HG03571 (cell line): ENCODE results near the gene DOCK11.

Experiments
- ATAC-seq: cut with Tn5 transposase; IDR thresholded peaks from one replicate; pipeline ENCODE4 v1.9.1; 2021; ENCODE audit not compliant: unreplicated experiment

DOCK11 gene

DNA sequence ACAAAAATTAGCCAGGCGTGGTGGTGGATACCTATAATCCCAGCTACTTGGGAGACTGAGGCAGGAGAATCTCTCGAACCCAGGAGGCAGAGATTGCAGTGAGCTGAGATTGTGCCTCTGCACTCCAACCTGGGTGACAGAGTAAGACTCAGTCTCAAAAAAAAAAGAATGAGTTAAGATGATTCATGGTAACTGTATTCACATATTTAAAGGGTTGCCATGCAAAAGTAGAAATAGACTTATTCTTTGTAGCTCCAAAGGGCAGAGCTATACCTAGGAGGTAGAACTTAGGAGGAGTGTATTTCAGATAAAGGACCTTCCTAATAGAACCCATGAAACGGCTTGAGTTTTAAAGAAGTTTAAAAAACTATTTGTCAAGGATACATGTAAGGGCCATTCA, 127.4 kb downstream of the DOCK11 start:
- no peak for ATAC-seq

DNA sequence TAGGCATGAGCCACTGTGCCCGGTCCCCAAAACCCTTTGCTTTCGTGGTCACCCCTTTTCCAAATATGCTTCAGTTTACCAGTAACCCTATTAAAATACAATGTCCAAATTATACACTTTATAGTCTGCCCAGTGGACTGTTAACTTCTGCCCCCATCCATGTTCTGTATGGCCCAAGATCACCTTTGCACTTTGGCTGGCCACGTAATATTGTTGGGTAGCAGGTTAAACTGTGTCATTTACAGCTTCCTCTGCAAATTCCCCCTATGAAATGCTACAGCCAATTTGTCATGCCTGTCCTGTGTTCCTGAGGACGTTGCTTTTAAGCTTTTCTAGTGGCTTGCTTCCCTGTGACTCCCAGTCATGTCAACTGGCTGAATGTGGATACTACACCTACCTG, 130.7 kb downstream of the DOCK11 start:
- no peak for ATAC-seq

DNA sequence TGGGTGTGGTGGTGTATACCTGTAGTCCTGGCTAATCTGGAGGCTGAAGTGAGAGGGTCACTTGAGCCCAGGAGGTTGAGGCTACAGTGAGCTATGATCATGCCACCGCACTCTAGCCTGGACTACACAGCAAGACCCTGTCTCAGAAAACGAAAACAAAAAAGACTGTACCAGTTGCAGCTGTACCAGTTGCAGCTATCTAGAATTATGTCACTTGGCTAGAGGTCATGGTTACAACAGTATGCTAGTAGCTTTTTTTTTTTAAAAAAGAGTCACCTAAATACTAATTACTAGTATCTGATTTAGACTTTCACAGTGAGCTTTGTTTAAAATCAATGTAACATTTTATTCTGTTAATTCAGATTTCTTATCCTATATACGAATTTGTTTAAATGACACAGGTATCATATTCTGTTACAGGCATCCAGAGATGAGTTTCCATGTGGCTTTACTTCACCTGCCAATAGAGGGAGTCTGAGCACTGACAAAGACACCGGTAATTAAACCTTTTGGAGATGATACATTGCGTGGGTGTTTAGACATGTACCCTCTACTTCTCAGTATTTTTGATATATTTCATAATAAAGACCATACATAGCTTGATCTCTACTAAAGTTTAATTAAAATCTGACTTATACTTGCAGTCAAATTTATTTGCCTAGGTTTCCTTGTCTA, 131.6 kb downstream of the DOCK11 start:
- ATAC-seq = no peak

DNA sequence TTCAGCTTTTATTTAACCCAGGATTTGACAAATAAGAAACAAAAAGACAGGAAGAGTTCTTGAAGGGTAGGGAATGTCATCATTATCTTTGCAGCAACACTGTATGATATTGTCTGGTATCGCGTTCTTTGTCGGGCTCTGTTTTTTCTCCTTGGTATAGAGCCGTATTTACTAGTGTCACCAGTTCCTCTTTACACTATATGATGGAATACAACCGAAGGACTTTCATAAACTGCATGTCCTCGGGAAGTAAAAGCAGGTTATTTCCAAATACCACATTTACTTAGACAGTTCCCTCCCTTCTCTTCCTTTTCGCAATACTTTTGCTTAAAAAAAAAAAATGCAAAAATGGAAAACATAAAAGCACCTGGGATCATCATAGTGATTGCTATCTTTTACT, 135.2 kb downstream of the DOCK11 start:
- no peak for ATAC-seq

DNA sequence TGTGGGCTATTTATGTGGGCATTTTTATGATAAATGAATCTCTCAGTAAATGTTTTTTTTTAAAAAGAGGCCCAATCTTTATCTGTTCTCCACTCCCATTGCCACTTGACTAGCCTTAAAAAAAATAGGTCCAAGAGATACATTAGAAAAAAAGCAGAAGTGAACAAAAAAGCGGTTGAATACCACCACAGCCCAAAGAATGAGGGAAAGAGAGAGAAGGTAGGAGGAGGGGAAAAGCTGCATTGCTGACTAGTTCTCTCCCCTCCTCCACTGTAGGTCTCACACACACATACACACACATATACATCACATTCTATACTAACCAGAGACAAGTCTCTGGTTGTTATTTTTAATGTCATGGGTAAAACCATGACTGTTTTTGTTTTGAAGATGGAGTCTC, 136.0 kb downstream of the DOCK11 start:
- ATAC-seq = no peak

DNA sequence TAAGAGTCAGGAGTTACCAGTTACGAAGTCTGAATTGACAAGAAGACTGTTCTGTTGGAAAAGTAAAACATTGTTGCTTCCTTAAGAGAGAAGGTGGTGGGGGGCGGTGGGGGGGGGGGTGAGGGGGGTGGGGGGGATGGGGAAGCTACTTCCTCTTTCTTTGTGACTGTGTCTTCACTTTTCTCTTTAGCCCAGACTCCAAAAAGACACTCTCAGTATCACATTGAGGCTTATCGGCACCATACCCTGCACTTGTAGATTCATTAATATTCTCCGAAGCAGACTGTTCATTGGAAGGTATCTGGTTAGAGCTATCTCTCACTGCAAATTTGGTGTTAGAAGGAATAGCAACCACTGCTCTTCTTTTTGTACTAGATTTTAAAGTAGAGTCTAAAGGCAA, 137.2 kb downstream of the DOCK11 start:
- ATAC-seq = no peak

DNA sequence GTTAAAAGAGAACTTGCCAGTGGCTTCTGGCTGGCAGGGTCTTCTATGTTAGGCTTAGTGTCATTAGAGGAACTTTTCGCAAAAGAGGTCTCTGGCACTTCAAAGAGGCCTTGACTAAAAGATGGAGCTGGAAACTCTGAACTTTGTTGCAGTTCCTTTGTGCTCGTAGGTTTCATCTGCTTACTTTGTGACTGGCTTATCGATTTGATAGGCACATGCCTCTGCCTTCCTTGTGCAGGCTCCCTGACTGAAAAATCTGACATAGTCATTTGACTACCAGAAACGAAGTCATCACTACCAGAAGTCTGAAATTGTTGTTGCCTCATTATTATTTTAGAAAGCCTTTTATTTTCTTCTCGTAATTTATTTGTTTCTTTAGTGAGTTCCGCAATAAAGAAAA, 137.9 kb downstream of the DOCK11 start:
- ATAC-seq = no peak

DNA sequence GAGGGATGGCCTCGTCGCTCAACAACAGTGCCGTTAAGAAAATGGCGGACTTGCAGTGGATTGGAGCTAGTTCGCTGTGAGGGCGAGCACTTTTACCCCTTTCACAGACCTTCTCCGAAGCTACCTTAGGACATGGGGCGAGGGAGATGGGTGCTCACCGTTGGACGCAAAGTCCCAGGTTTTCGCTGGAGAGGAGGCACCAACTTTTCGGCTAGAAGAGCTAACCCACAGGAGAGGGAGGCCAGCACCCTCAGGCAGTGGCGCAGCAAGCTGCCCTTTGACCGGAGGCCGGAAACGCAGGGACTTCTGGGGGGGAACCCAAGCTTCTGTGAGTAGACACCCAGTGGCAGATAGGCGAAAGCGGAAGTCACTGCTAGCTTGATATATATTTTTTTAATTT, 138.7 kb downstream of the DOCK11 start:
- ATAC-seq = no peak

DNA sequence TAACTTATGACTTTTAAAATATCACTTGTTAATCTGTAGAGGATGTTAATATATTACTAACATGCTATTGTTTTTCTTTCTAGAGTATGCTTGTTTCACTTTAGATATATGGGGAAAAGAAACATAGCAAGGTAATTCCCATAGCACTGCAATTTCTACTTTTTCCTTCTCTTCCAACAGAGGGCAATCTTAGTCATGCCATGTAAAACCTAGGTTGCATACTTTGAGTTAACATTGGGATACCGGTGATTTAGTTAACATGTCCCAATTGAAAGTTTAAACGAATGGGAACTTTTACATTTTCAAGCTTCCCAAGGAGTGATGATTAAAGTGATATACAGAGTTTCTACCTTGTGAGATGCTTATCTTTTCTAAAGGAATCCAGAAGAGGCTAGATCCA, 142.4 kb downstream of the DOCK11 start:
- ATAC-seq = no peak

DNA sequence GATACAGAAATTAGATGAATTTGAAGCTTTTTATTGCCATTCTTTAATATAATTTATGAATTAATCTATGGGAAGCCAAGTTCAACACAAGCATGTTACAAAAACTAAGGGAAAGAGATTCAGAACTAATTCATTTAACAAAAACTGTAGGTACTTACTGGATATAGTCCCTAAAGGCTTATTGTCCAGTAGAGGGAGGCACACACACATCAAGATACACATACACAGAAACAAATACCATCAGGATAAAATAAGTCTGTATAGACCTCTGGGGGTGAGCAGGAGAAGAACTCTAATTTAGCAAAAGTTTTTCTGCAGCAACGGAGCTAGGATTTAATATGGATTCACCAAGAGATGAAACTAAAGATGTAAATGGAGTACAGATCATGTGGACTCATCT, 148.8 kb downstream of the DOCK11 start:
- no peak for ATAC-seq

DNA sequence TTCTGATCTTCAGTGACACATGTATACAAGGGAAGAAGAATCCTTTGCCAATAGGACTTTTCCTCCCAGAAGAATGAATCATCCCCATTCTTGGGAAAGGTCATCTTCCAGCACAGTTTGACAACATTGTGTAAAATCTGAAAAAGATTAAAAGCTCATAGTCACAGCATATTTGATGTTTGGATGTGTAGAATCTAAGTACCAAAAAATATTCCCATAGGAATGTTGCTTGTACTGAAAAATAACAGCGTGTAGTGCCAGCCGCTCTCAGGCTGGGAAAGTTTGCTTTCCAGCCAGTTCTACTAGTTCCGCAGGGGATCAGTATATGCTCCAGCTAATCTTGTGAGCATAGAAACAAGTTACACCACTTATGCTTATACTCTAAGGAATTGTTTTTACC, 157.1 kb downstream of the DOCK11 start:
- no peak for ATAC-seq

DNA sequence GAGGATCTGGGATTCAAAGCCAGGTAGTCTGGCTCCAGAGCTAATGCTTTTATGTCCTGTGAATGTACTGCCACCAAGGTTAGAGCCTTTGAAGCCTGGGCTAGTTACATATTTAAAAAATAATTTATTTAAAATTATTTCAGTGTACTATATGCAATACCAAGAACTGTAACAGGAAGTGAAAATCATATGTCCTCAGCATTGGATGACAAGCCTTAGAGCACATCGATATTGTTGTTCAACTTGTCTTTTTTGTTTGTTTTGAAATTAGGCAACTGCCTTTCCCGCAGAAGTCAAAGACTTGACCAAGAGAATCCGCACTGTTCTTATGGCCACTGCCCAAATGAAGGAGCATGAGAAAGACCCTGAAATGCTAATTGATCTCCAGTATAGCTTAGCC, 158.7 kb downstream of the DOCK11 start:
- ATAC-seq = no peak

DNA sequence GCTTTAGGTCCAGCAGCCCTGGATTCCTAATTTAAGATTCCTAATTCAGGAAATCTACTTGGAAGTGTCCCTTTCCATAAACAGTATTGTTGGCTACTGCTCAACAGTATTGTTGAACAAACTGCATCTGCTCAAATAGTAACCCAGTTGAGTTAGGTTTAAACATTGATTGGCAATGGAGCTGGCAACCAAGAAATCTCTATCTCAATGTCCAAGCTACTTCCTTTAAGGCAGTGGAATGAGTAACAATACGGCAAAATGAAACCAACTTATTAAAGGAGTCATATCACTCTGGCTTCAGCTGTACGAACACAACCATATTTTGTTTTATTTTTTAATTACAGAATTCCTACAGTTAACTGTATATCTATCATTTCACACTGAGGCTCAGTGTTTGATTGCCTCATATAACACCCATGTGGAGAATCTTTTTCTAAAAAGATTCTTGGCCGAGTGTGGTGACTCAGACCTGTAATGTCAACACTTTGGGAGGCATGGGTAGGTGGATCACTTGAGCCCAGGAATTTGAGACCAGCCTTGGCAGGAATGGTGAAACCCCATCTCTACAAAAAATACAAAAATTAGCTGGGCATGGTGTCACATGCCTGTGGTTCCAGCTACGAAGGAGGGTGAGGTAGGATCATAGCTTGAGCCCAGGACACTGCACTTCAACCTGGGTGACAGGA, 160.1 kb downstream of the DOCK11 start:
- no peak for ATAC-seq

DNA sequence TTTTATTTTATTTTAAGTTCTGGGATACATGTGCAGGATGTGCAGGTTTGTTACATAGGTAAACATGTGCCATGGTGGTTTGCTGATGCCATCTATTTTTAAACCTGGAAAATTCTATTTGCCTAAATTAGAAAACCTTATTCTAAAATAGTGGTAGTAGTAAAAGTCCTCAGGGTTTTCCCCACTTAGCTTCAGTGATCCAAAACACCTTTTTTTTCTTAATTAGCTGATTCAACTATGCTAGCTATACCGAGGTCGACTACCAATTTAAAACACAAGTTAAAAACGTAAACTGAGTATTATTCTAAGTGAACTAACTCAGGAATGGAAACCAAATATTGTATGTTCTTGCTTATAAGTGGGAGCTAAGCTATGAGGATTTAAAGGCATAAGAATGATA, 161.8 kb downstream of the DOCK11 start:
- ATAC-seq = no peak

DNA sequence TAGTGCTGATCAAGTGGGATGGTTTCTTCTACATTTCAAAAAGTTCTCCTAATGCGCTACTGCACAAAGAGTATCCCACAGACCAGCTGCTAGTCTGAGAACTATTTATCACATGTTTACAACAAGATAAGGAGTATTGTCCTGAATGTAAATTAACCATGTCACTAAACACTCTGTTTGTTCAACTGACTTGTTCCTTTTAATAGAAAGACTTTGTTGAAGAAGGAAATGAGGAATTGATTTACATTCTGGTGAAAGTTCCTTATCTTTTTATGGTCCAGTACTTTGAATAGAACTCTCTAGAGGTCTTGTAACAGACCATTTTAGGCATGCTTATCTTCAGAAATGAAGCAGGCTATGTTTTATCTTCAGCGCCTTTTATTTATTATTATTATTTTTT, 164.5 kb downstream of the DOCK11 start:
- no peak for ATAC-seq

DNA sequence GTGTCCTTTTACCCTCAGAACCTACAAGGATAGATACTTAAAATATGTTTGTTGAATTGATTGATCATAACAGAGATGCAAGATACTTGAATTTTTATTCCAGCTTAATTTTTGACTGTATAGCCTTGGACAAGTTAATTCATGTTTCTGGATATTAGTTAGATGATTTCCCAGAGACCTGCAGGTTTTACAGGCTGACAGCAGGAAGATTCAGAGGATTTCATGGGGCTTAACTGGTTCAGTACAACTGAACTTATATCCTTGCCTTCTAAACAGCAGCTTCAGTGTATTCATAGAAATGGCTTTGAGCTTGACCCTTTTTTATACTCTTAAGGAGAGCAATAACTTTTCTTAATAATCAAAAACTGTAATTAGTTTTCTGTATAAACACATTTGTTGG, 169.6 kb downstream of the DOCK11 start:
- no peak for ATAC-seq

DNA sequence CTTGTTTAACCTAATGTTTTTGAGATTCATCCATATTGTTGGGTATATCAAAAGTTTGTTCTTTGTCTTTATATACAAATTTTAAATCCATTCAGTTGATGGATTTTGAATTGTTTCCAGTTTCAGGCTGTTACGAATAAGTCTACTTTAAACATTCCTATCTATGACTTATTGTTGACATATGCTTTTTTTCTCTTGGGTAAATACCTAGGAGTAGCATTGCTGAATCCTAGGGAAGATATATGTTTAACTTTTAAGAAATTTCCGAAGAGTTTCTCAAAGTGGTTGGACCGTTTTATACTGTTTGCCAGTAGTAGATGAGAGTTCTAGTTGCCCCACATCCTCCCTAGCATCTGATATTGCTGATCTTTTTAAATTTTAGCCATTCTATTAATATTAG, 170.9 kb downstream of the DOCK11 start:
- ATAC-seq = no peak

DNA sequence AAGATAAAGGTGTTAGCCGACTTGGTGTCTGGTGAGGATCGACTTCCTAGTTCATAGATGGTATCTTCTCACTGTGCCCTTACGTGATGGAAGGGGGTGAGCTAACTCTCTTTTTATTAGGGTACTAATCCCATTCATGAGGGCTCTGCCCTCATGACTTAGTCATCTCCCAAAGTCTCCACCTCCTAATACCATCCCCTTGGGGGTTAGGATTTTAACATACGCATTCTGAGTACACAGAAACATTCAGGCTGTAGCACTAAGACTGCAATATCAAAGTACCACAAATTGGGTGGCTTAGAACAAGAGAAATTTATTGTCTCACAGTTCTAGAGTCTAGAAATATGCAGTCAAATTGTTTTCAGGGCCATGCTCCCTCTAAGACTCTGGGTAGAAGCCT, 173.8 kb downstream of the DOCK11 start:
- ATAC-seq = no peak

DNA sequence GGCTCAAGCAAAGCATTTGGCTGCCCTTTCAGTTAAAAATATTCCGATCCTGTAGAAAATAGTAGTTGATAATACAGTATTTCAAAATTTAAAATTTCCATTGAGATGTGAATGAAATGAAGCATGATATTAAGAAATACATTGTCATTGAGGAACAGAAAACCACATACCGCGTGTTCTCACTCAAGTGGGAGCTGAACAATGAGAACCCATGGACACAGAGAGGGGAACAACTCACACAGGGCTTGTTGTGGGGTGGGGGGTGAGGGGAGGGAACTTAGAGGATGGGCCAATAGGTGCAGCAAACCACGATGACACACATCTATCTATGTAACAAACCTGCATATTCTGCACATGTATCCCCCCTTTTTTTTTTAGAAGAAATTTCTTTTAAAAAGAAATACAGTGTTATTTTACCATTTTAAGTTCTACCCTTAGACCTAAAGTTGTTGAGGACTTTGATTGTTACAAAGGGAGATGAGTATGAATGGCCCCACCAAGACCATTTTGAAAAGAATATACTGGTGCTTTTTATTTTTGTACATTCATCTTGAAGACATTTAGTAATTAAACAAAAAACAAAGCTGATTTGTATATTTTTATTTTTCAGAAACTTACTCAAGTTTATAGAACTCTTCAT, 179.8 kb downstream of the DOCK11 start:
- ATAC-seq = no peak

DNA sequence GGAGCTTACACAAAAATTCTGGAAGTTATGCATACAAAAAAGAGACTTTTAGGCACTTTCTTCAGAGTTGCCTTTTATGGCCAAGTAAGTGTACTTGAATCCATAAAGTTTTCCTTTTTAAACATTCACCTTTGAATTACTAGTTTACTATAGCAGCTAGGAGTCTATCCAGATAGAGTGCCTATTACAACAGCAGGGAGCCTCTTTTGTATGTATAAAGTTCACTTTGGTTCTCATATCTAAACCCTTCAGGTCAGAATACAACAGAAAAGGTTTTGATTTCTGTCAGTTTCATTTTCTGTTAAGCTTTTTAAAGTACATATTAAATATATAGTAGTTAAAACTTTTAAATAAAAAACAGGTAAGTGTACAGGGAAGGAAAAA, 180.3 kb downstream of the DOCK11 start:
- no peak for ATAC-seq

DNA sequence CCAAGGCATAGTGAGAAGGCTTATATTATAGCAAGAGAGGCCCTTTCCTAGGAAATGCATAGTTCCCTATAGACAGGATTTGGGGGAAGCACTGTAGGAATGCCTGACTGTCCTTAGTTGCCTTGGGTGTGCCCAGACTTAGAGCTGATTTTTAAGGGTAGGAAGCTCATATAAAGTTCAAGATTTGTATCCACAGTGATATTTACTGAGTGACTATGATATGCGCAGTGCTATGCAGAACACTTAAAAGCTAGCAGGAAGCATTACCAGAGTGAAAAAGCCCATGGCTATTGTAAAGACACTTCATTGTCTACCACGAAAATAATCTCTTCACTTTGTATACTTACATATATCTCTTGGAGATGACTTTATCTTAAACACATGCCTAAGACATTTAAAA, 181.7 kb downstream of the DOCK11 start:
- no peak for ATAC-seq

DNA sequence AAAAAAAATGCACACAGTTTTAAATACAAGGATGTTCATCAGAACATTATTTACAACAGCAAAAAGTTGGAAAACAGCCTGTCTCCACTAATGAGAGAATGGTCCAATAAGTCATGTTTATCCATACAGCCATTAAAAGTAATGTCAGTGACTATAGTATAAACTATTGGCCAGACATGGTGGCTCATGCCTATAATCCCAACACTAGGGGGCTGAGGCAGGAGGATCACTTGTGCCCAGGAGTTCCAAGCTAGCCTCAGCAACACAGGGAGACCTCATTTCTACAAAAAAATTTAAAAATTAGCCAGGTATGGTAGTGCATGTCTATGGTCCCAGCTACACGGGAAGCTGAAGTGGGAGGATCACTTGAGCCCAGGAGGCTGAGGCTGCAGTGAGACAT, 183.7 kb downstream of the DOCK11 start:
- no peak for ATAC-seq
